Ascending aorta (tissue), 2 donors: ENCODE results near the gene P2RY14. TPM values are rescaled to one million over a fixed set of nuclear protein-coding genes. Genes with fewer than 3 reads are reported as not detected.

Experiments
- DNase-seq, 2 donors: peaks; one replicate each; pipeline ENCODE4 v3.0.0-alpha.2; 2019; ENCODE audit warnings: low spot score in 2 of 2
- H3K27ac ChIP-seq, 2 donors: fragments of 200-600 bp; sonication (generic); one replicate each; pipeline ENCODE4 v1.5.1; 2016 to 2017; ENCODE audit warnings: mild to moderate bottlenecking in 1 of 2
- H3K27me3 ChIP-seq: fragments of 200-600 bp; sonication (generic); one replicate; pipeline ENCODE4 v1.5.1; 2017
- H3K36me3 ChIP-seq, 2 donors: fragments of 200-600 bp; sonication (generic); one replicate each; pipeline ENCODE4 v1.5.1; 2016
- H3K4me1 ChIP-seq, 2 donors: fragments of 200-600 bp; sonication (generic); one replicate each; pipeline ENCODE4 v1.5.1; 2016 to 2017; ENCODE audit warnings: mild to moderate bottlenecking in 1 of 2
- H3K4me3 ChIP-seq, 2 donors: fragments of 200-600 bp; sonication (generic); one replicate each; pipeline ENCODE4 v1.5.1; 2016 to 2017; ENCODE audit warnings: mild to moderate bottlenecking in 1 of 2
- H3K9me3 ChIP-seq, 2 donors: fragments of 200-600 bp; sonication (generic); one replicate each; pipeline ENCODE4 v1.5.1; 2016
- intact Hi-C: fragments of 100-400 bp; cut with DNase I; formaldehyde crosslinking; loops from one replicate; pipeline ENCODE4 v1.15.1; 2023
- total RNA-seq: library from RNA; depleted of rRNA; stranded (reverse); fragments of >200 nt; gene quantifications from one replicate; pipeline ENCODE4 v1.1.0, GENCODE V29; 2016
- TF ChIP-seq, protein P1 (sequence below), 3 experiments: fragments of 200-600 bp in 2 of 3; fragments of 450-650 bp in 1 of 3; sonication (generic) in 2 of 3; IDR thresholded peaks; one replicate each; pipeline ENCODE4 v1.5.1; 2016 to 2019; ENCODE audit warnings: antibody characterized with exemption in 3 of 3, mild to moderate bottlenecking in 1 of 3, moderate library complexity in 1 of 3

P2RY14 gene
- total RNA-seq, 1 donor from 2014 or later: 2.7 TPM

DNA sequence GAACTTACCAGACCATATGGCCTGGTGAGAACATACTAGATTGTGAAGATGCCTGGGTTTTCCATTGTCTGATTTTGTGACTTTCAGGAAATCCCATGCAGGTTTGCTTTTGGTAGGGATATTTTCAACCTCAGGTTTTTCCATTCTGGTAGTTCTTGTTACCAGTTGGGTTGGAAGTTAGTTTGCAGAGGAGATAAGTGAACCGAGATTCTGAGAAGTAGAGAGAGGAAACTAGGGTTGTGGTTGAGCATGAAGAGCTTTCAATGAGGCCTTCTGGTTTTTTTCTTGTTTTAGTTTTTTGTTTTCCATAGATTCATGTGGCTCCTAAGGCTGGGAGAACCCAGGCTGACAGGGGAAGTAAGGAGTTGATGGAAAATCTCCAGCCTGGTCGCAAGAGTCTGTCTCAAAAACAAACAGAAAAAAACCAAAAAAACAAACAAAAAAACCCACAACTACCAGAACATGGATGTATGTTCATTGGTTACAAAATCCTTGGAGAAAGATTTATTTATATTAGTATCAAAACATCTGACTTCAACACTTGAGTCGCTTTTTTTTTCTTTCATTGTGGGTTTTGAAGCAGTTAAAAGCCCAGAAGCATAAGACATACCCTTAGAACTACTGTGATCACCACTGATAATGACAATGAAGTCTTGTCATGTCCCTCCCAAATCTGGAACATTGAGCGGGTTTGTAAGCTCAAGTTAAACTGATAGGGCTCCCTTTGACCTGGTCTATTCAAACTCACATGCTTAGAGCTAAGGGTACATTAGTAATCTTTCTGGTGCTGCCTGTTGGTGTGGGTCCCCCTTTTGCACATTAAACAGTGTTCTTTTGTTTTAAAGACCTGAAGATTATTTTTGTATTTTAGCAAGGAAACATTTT is 78.5 kb downstream of the P2RY14 start:
- H3K27me3 ChIP-seq: no peaks in the 10 kb centered on the region
- H3K36me3 ChIP-seq: no peaks in the 10 kb centered on the region
- no peak overlapping the region for H3K27ac ChIP-seq
- H3K9me3 ChIP-seq: no peaks in the 10 kb centered on the region
- no peaks in the 10 kb centered on the region for H3K4me1 ChIP-seq
- intact Hi-C loops: no loop called here
- no peak for DNase-seq
- H3K4me3 ChIP-seq: no peak overlapping the region
- TF ChIP-seq, protein P1, sequence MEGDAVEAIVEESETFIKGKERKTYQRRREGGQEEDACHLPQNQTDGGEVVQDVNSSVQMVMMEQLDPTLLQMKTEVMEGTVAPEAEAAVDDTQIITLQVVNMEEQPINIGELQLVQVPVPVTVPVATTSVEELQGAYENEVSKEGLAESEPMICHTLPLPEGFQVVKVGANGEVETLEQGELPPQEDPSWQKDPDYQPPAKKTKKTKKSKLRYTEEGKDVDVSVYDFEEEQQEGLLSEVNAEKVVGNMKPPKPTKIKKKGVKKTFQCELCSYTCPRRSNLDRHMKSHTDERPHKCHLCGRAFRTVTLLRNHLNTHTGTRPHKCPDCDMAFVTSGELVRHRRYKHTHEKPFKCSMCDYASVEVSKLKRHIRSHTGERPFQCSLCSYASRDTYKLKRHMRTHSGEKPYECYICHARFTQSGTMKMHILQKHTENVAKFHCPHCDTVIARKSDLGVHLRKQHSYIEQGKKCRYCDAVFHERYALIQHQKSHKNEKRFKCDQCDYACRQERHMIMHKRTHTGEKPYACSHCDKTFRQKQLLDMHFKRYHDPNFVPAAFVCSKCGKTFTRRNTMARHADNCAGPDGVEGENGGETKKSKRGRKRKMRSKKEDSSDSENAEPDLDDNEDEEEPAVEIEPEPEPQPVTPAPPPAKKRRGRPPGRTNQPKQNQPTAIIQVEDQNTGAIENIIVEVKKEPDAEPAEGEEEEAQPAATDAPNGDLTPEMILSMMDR (IDR thresholded peaks at IDR 0.05): no peak

DNA sequence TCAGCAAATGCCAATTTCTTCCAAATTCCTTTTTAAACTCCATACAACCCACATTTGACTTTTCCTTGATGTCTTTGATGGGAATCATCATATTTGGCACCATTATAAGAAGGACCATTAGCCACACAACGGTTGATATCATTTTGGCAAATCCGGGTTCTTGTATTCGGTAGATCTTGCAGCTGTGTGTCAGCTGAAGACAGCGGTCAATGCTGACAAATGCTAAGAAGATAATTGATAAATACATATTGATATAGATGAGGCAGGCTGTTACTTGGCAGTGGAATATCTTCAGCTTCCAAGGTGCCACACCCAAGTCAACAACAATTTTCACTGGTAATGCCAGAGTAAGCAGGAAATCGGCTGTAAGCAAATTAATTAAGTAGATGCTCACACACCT is 79.5 kb downstream of the P2RY14 start:
- intact Hi-C loops: no loop called here
- no peak for DNase-seq
- H3K4me3 ChIP-seq: no peak overlapping the region
- H3K27me3 ChIP-seq: no peaks in the 10 kb centered on the region
- H3K4me1 ChIP-seq: no peaks in the 10 kb centered on the region
- no peaks in the 10 kb centered on the region for H3K9me3 ChIP-seq
- TF ChIP-seq, protein P1 (IDR thresholded peaks at IDR 0.05): no peak
- H3K36me3 ChIP-seq: no peaks in the 10 kb centered on the region
- H3K27ac ChIP-seq: no peak overlapping the region

DNA sequence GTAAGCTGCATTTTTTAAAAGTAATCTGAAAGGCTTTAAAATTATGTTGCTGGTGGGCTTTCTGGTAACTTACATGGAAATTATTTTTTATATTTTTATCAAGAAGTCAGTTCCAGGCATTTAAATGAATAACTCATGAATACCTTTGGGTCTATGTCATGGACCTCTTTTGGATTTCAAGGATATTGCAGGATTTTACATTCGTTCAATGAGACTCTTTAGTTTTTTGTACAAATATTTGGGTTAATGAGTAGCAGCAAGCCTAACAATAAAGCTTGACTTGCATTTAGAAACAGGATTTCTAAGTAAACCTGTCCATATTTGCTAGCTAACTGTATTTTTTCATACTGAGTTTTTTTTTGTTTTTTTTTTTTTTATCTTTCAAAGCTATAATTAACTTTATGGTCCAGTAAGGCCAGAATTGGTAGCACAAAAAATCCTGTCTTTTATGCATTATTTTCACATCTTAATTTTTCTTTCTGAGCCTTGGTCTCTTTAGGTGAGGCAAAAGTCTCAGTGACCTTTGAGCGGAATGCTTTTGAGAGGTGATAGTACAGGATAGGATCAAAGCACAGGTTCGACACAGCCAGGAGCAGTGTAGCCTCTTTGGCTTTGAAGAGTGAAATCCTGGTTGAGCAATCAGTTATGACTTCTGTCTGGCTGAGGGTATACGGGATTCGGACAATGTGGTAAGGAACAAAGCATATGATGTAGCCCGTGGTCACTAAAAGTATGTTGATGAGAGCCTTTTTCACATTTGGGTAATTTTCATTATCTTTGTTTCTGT is 80.2 kb downstream of the P2RY14 start:
- Histone ChIP-seq H3K27me3 (no peaks in the 10 kb centered on the region), H3K4me1 (no peaks in the 10 kb centered on the region), H3K36me3 (no peaks in the 10 kb centered on the region), H3K9me3 (no peaks in the 10 kb centered on the region), H3K27ac (no peak overlapping the region), H3K4me3 (no peak overlapping the region)
- TF ChIP-seq, protein P1 (IDR thresholded peaks at IDR 0.05): no peak
- intact Hi-C loops: no loop called here
- no peak for DNase-seq

DNA sequence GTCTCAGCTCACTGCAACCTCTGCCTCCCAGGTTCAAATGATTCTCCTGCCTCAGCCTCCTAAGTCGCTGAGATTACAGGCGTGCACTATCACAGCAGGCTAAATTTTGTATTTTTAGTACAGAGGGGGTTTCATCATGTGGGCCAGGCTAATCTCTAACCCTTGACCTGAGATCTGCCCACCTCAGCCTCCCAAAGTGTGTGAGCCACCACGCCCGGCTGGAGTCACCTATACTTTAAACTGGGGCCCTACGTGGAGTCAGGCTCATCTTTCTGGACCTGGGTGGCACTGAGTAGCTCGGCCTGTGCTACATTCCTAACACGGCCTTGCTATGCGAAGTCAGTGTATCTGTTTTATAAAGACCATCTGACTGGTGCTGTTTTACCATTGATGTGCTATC is 81.1 kb downstream of the P2RY14 start:
- no peak for DNase-seq
- Histone ChIP-seq H3K36me3 (no peaks in the 10 kb centered on the region), H3K27me3 (no peaks in the 10 kb centered on the region), H3K27ac (no peak overlapping the region), H3K9me3 (no peaks in the 10 kb centered on the region), H3K4me3 (no peak overlapping the region), H3K4me1 (no peaks in the 10 kb centered on the region)
- intact Hi-C loops: no loop called here
- TF ChIP-seq, protein P1 (IDR thresholded peaks at IDR 0.05): no peak

DNA sequence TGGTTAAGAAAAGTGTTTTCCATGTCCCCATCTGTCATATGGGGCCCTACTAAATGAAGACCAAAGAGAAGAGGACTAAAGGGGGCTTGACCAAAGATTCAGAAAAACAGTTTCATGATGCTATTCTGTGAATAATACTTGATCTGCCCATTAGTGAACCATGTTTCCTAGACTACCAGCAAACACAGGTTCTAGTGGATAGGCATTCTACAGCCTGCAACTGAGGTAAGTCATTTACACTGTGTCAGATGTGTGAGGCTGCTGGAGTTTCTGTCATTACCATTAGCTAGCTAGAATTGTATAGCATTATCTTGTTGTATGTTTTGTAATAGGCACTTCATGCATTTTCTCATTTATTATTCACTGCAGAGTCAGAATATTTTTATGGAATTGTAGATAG is 81.9 kb downstream of the P2RY14 start:
- no peak overlapping the region for H3K4me3 ChIP-seq
- no peaks in the 10 kb centered on the region for H3K36me3 ChIP-seq
- no peaks in the 10 kb centered on the region for H3K4me1 ChIP-seq
- H3K27ac ChIP-seq: no peak overlapping the region
- intact Hi-C loops: no loop called here
- no peak for DNase-seq
- TF ChIP-seq, protein P1 (IDR thresholded peaks at IDR 0.05): no peak
- H3K9me3 ChIP-seq: no peaks in the 10 kb centered on the region
- no peaks in the 10 kb centered on the region for H3K27me3 ChIP-seq
